DMS79 treated with DMSO at 0.1 percent for 48 hours (cell line): ENCODE data around the gene ZNF169.
"Not testable (repeated sequence)": the region's sequence is repeated elsewhere in the genome, so short reads cannot be mapped to it uniquely, and the experiment has no call there.

Source experiments
- DNase-seq: peaks from one replicate; lab custom pipeline; 2025; lab: John Stamatoyannopoulos, UW

ZNF169 gene

DNA sequence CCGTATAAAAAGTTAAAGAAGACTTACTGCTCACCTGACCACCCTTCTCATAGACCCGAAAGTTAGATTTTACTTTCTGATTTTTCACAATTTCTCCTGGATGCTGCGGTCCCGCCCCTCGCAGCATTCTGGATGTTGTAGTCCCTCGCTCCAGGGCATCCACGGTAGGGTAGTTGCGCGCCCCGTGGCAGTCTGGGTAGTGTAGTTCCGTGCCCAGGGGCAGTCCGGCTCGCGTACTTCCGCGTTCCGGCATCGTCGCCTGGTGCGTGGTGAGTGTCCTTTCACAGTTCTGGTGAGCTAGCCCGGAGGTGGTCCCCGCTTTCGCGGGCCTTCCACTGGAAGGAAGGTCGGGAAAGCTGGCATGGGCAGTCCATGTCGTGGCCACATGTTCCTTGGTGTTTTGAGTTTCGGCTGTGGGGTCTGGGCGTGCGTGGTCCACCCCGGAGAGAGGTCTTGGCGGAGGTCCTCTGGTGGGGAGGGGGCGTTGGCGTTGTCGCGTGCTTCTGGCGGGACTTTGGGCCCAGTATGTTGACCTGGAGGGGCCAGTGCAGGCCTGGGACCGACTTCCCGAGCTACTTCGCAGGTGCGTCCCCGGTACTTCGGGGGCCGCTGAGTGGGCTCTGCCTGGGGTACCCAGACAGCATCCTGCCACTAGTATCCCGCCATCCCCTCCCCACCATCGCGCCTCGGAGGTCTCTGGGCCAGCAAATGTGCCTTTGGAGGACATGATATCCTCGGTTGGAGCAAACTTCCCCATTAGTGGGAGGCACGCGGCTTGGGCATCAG lies at the start of gene ZNF169:
Gene ZNF169, plus strand, starts transcription at position 222 of the 786 bp plus-strand sequence. CDS start 19,515 bp downstream, outside the sequence.
- peak; percentile 60 for DNase-seq

DNA sequence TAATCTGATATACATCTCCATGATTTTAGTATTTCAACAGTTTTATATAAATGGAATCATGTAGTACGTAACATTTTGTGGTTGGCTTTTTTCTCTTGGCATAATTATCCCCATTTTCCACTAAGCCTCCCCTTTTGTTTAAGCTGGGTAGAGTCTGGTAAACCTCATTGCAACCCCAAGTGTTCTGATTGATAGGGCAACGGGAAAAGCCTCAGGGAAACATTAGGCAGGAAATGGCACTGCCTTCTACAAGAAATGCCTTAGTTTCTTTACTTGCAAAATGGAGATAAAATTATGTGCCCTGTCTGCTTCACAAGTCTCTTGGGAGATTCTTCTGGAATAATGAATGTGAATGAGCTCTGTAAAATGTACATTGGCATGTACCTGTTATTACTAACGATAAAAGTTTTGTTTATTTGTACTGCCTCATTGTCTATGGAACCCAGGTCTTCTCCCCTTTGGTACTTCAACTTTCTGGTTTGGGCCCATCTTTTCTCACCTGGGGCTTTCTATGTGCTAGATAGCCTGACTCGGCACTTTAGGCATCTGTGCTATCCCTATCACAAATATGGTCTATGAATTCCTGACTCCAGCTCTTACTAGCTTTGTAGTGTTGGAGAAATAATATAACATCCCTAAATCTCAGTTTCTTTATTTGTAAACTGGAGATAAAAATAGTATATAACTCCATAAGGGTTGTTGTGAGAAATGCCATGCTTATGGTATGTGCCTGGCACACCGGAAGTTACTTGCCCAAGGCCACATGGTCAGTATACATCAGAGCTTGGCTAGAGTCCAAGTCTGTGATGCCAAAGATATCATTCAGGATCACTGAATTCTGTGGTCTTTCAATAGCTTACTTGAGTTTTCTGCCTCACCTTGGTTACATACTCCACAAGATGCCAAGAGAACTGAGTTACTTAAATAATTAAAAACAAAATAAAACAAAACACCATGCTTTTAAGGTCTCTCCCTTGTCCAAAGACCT lies 48.2 kb upstream of the ZNF169 start:
- DNase-seq = no peak

DNA sequence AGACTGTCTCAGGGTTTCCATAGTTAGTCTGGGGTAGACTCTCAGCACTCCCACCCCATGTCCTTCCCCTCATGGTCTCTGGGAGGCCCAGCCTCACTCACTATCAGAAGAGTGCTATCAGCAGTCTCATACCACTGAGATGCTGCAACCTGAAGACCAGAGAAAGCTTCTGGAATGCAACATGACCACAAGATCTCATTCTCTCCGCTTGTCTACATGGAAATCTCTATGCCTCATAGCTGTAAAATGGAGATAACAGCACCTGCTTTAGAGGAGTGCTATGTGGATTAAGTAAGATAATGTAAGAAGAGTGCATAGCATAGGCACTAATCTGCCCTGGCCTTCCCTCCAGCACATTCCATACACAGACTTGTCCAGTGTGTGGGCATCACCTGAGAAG lies 47.0 kb upstream of the ZNF169 start:
- no peak for DNase-seq

- no peak for DNase-seq
These were observed 46.6 kb upstream of the ZNF169 start for GRCh38 chr9:94212531-94212930.

- peak; percentile 39 for DNase-seq
These were observed 45.5 kb upstream of the ZNF169 start for GRCh38 chr9:94213511-94214124.

- no peak for DNase-seq
These were observed 36.2 kb upstream of the ZNF169 start for GRCh38 chr9:94222870-94223269.

- DNase-seq = not testable (repeated sequence)
These were observed 33.7 kb upstream of the ZNF169 start for GRCh38 chr9:94225413-94225812.

DNA sequence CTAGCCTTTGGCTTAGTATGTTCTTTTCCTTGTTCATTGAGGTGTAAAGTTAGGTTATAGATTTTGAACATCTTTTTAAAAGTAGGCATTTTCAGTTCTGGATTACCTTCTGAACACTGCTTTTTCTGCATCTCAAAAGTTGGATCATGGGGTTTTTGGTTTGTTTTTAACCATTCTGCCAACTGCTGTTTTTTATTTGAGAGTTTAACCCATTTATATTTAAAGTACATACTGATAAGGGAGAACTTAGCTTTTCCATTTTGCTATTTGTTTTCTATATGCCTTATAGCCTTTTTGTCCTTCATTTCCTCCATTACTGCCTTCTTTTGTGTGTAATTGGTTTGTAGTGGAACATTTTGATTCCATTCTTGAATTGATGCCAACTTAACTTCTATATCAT lies 30.5 kb upstream of the ZNF169 start:
- DNase-seq = no peak

DNA sequence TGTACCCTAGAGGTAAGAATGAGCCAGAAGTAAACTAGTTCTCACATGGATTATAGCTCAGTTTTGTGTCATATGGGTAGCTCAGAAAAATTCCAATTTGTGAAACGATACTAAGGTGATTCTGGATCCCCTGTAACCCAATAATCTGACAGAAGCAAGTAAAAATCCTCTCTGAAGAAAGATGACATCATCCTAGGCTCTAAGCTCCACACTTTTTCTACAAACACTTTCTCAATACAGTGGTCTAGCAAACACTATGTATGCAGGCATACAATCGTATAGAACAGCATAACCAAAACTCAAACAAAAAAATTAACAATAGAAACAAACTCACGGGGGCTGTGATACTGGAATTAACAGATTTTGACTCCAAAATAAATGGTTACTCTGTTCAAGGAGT lies 26.7 kb upstream of the ZNF169 start:
- no peak for DNase-seq

GRCh38 chr9:94241098-94241497 lies 18.0 kb upstream of the ZNF169 start:
- not testable (repeated sequence) for DNase-seq

- no peak for DNase-seq
These were observed 13.4 kb upstream of the ZNF169 start for GRCh38 chr9:94245651-94246050.

DNA sequence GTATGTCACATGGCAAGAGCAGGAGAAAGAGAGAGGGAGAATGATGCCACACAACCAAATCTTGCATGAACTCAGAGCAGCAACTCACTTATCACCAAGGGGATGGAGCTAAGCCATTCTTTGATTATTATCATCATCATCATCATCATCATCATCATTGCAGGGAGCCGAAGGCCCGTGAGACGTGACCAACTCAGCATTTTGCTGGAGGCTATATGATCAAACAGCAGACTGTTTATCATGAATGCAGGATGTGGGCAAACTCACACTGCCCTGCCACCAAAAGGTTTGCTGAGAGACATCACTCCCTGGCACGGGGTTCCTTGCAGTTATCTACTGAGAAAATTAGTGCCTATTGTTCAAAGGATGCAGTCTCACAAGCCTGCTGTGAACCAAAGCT lies 8.6 kb upstream of the ZNF169 start:
- no peak for DNase-seq

- no peak for DNase-seq
These were observed 3.1 kb upstream of the ZNF169 start for GRCh38 chr9:94256007-94256406.

DNA sequence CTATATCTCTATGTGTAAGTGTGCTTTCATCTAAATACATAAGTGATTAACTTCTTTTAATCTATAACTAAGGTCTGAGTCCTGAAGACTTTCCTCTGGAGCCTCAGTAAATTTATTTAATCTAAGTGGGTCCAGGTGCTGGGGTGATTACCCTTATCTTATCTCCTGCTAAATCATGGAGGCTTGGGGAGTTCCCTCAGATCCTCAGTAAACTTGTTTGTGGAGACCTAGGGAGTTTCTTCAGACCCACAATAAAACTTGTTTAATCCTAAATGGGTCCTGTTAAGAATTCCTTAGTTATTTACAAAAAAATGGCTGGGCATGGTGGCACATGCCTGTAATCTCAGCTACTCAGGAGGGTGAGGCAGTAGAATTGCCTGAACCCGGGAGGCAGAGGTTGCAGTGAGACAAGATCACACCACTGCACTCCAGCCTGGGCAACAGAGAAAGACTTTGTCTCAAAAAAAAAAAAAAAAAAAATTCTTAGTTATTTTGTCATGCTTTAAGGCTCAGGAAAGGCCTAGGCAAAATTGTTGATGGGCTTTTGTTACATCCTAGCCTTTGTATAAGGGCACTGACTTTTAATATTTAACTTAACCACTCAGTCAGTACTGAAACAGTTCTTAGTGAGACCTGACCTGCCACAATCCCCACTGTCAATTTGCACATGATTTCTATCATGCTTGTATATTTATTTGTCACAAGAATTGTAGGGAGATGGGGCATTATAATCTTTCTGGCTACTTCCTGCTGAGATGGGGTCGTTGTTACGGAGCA lies 6.7 kb downstream of the ZNF169 start:
- not testable (repeated sequence) for DNase-seq

DNA sequence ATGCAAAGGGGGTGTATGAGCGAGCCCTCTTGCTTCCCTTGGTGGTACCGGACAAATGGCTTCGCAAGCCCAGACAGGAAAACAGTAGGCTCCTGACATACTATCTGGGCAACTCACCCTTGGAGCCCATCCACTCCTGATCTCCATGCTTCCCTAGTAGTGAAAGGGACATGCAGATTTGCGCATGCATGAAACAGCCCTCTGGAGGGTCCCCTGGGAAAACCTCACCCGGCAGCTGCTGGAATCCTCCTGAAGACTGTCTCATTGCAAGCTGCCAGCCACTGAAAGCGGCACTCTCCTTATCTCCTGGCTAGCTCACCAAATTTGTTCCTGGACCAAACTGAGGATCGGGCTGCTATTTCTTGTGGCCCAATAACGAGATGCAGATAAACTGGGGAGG lies 10.2 kb downstream of the ZNF169 start:
- no peak for DNase-seq

DNA sequence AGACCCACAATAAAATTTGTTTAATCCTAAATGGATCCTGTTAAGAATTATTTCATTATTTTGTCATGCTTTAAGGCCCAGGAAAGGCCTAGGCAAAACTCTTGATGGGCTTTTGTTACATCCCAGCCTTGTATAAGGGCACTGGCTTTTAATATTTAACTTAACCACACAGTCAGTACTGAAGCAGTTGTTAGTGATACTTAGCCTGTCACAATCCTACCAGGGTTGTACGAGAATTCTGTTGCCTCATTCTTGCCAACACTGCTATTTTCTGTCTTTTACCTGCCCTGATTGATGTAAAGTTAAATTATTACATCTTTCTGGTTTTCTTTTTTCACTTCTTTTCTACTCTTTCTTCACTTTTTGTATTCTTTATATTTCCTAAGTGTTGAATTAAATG lies 10.9 kb downstream of the ZNF169 start:
- DNase-seq = no peak

GRCh38 chr9:94277029-94277428 lies 17.9 kb downstream of the ZNF169 start:
- DNase-seq = not testable (repeated sequence)

- DNase-seq = no peak
These were observed 18.9 kb downstream of the ZNF169 start for GRCh38 chr9:94277885-94278536.

DNA sequence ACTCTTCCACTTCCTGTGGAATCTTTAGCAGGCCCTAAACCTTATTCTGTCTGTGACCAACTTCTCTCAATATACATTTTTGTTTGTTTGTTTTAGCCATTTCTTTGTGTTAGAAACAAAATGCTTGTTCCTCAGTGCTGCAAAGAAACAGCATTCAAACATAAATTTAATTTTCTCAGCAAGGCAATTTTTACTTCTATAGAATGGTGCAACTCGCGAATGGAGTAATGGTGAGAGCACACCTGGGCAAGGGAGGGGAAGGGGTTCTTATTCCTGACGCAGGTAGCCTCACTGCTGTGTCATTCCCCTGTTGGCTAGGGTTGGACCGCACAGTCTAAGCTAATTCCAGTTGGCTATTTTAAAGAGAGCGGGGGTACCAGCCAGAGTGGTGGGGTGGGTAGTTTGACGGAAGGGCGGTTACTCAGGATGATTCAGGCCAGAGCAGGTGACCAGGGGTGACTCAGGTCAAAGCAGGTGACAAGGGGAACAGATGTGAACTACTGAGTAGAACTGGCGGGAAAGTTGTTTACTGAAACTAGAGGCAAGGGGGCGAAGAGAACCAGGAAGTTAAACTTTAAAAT lies 21.4 kb downstream of the ZNF169 start:
- no peak for DNase-seq

DNA sequence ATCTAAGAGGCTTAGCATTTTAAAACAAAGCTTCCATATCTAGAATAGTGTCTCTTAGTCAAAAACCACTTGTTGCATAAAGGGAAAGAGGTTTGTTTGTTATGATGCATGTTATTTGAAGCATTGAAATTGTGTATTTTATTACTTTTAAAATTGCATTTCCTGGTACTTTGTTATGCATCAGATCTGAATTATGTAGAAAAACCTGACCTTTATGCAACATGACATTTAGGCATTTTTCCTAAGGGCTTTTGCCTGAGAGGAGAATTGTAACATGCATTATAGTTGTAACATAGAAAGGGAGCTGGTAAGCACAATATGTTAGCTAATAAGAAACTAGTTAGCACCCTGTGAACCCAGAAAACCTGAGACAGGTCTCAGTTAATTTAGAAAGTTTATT lies 22.0 kb downstream of the ZNF169 start:
- no peak for DNase-seq

DNA sequence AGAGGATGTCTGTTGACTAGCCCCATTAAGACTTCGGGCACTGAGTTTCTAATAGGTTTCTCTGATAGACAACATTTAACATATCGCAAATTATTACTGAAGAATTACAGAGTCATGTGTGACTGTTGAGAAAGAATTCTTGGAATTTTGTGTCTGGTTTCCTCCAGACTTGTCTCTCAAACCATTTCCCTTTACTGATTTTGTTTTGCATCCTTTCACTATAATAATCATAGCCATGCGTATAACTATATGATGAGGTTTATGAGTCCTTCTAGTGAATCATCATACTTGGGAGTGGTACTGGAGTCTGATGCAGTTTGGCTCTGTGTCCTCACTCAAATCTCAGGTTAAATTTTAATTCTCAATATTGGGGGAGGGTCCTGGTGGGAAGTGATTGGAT lies 27.0 kb downstream of the ZNF169 start:
- no peak for DNase-seq
